ENCODE results near the gene MCM7. TPM values are rescaled to one million over a fixed set of nuclear protein-coding genes. Genes with fewer than 3 reads are reported as not detected.

MCM7 gene
- total RNA-seq, 1 experiment from 2014 or later: 387 TPM

GRCh38 chr7:100107125-100107737 is 6.0 kb upstream of the MCM7 start:
- ATAC-seq (no peak), DNase-seq (ENCODE audit: low read depth, low spot score) (no peak)
- H3K36me3 ChIP-seq (ENCODE audit: control insufficient read depth in 1 of 2, insufficient read depth in 2 of 2, low read length in 2 of 2): peaks cover 3 to 27% of the 10 kb centered on the region in 2 experiments; a peak in 3 of 4 replicates
- intact Hi-C loops (cut with micrococcal nuclease): no loop called here
- no peak overlapping the region for H2AFZ ChIP-seq (ENCODE audit: low read depth, low read length, poor library complexity, severe bottlenecking)
- peaks cover 5% of the 10 kb centered on the region; the same call in 1 of the 2 replicates for H3K79me2 ChIP-seq (ENCODE audit: insufficient read depth, low read length)
- ChIA-PET RAD21 (ENCODE audit: low non-redundant PET in 1 of 2, low total read pairs in 2 of 2, uncharacterized antibody in 2 of 2, unreplicated experiment in 2 of 2) (no interaction called here), POLR2A (no interaction called here), CTCF (no interaction called here)
- H3K4me1 ChIP-seq (ENCODE audit: control insufficient read depth in 1 of 2, insufficient read depth in 2 of 2, low read length in 2 of 2): peaks cover 6 to 11% of the 10 kb centered on the region in 2 experiments; a peak in 3 of 4 replicates
- no peaks in the 10 kb centered on the region for H4K20me1 ChIP-seq (ENCODE audit: insufficient read depth)
- TF ChIP-seq ELF1 (IDR thresholded peaks at IDR 0.05; ENCODE audit: borderline replicate concordance, low read depth): no peak
- TF ChIP-seq REST (IDR thresholded peaks at IDR 0.05; ENCODE audit: low read depth): no peak
- no peak for TF ChIP-seq ZNF274 (IDR thresholded peaks at IDR 0.05; ENCODE audit: low read depth, low read length)
- no peak for TF ChIP-seq CTCF (IDR thresholded peaks at IDR 0.05 in 2 of 3, conservative IDR thresholded peaks at IDR 0.05 in 1 of 3; ENCODE audit: borderline replicate concordance in 1 of 3, insufficient read depth in 1 of 3, low read depth in 2 of 3, low read length in 2 of 3)
- TF ChIP-seq RAD21 (IDR thresholded peaks at IDR 0.05; ENCODE audit: low read depth): no peak
- TF ChIP-seq EGR1 (IDR thresholded peaks at IDR 0.05; ENCODE audit: low read depth): no peak
- no peak for TF ChIP-seq ZBTB33 (IDR thresholded peaks at IDR 0.05; ENCODE audit: extremely low read depth, insufficient replicate concordance, low read length)
- no peak for TF ChIP-seq ATF3 (IDR thresholded peaks at IDR 0.05)
- no peak for TF ChIP-seq SIN3A (IDR thresholded peaks at IDR 0.05; ENCODE audit: low read depth)
- TF ChIP-seq POLR2AphosphoS5 (IDR thresholded peaks at IDR 0.05; ENCODE audit: low read depth, low read length): no peak
- TF ChIP-seq MAX (IDR thresholded peaks at IDR 0.05): no peak
- TF ChIP-seq TCF7L2 (IDR thresholded peaks at IDR 0.05; ENCODE audit: borderline replicate concordance, extremely low read depth, insufficient read depth, insufficient read length): no peak
- no peak for TF ChIP-seq ZFX (IDR thresholded peaks at IDR 0.05)
- no peak for TF ChIP-seq FOSL1 (IDR thresholded peaks at IDR 0.05; ENCODE audit: low read depth)
- TF ChIP-seq SRF (IDR thresholded peaks at IDR 0.05; ENCODE audit: low read depth): no peak
- TF ChIP-seq SP1 (IDR thresholded peaks at IDR 0.05; ENCODE audit: low read depth): no peak
- TF ChIP-seq EZH2 (IDR thresholded peaks at IDR 0.05): no peak
- TF ChIP-seq POLR2A (IDR thresholded peaks at IDR 0.05; ENCODE audit: borderline replicate concordance, extremely low read depth, insufficient read depth, insufficient read length): no peak
- TF ChIP-seq EZH2phosphoT487 (IDR thresholded peaks at IDR 0.05; ENCODE audit: borderline replicate concordance): no peak
- TF ChIP-seq CEBPB (IDR thresholded peaks at IDR 0.05; ENCODE audit: low read depth): no peak
- no TSS peak for BruUV-seq (replicated peaks)
- no peak overlapping the region for H3K4me2 ChIP-seq (ENCODE audit: low read length)
- no peaks in the 10 kb centered on the region for H3K9me3 ChIP-seq (ENCODE audit: control insufficient read depth in 1 of 2, insufficient read depth in 1 of 2, low read depth in 1 of 2, low read length in 2 of 2)
- H3K4me3 ChIP-seq (replicated peaks in 1 of 2; ENCODE audit: low read depth in 1 of 2, low read length in 2 of 2): no peak overlapping the region
- no peak overlapping the region for H3K27ac ChIP-seq (ENCODE audit: low read depth, low read length)
- no peaks in the 10 kb centered on the region for H3K27me3 ChIP-seq (ENCODE audit: insufficient read depth, low read length)
- no peaks in the 10 kb centered on the region for H3K9me2 ChIP-seq (ENCODE audit: insufficient read depth)
- no peak overlapping the region for H3K9ac ChIP-seq (ENCODE audit: low read length)

All from HCT116 (cell line).